GM18873 (cell line): Measurements from ENCODE around the gene FGD3.

Experiments used
- ATAC-seq: cut with Tn5 transposase; IDR thresholded peaks from one replicate; pipeline ENCODE4 v1.9.1; 2021; ENCODE audit warnings: mild to moderate bottlenecking, moderate library complexity, moderate number of reproducible peaks; ENCODE audit not compliant: unreplicated experiment, low FRiP score

FGD3 gene

DNA sequence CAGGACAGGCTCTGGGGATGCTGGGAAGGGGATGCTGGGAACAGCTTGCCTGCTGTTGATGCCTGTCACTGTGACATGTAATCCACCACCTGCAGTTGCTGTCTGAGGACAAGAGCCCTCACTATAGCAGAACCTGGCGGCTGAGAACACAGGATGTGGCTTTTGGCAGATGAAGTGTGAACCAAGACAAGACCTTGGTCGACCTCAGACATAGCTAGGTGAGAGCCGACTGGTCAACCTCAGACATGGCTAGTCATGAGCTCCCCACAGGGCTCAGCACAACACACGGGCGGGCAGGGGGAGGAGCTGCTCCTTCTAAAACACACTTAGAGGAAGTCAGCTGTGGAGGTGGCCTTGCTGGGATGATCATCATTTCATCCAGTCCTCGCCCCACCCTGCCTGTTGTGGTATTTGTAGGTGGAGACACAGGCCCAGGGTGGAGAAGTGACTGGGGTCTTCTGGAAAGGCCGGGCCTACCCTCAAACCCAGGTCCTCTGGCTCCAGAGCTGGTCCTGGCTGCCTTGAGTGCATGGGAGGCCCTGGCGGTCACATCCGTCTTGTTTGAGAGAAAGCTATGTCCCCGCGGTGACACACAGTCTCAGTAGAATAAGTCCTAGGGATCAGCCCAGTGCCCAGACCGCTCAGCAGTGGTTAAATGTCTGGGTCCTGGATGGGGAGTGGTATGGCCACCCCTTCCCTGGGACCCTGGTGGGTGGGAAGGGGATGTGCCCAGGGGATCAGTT, 117.2 kb downstream of the FGD3 start:
- peak; percentile 86 for ATAC-seq

DNA sequence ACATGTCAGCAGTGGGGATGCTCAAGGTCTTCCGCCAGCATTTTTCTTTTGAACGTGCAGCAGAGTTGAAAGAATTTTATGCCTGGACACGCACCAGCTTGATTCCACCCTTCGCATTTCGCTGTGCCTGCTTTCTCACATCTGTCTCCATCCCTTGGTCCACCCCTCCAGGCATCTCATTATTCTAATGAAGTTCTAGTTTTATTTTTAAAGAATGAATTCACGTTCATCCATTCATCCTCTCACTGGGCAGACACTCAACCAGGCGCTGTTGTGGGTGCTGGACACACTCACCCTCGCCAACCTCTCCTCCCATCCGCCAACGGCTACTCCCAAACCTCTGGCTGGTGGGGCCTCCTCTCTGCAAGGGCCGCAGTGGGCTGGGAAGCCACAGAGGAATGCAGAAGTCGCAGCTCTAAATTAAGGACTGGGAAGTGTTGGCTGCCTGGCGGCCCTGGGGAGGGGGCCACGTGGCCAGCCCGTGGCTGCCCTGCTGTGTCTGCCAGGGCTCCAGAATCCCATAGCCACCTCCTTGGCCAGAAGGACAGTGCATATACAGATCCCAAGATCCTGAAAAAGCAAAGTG, 117.9 kb downstream of the FGD3 start:
- ATAC-seq, result no peak

DNA sequence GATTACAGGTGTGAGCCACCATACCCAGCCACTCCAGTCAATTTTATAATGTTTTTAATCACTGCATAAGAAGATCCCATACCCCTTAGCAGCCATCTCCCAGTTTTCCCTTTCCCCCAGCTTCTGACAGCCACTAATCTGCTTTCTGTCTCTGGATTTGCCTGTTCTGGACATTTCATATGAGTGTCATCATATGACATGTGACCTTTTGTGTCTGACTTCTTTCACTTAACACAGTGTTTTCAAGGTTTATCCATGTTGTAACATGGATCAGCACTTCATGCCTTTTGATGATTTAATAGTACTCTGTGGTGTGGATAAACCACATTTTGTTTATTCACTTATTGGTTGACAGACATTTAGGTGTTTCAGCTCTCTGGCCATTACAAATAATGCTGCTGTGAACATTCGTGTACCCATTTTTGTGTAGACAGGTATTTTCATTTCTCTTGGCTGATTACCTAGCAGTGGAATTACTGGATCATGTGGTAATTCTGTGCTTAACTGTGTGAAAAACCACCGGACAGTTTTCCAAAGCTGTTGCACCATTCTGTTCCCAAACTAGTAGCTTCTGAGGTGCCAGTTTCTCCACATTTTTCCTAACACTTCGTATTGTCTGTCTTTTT, 119.8 kb downstream of the FGD3 start:
- ATAC-seq, result no peak

DNA sequence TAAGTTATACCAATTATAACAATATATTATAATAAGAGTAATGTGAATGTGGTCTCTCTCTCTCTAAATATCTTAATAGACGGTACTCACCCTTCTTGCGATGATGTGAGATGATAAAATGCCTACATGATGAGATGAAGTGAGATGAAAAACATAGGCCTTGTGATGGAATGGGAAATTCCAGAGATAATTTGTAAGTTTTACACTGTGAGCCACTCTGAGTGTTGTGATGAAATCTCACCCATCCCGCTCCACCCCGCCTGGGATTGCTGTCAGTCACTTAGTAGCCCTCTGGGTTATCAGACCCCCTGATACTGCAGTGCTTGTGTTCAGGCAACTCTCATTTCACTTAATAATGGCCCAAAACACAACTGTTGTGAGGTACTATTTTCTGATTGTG, 121.6 kb downstream of the FGD3 start:
- ATAC-seq, result no peak

- ATAC-seq, result no peak
Observed at GRCh38 chr9:93071464-93071863, 124.1 kb downstream of the FGD3 start.

DNA sequence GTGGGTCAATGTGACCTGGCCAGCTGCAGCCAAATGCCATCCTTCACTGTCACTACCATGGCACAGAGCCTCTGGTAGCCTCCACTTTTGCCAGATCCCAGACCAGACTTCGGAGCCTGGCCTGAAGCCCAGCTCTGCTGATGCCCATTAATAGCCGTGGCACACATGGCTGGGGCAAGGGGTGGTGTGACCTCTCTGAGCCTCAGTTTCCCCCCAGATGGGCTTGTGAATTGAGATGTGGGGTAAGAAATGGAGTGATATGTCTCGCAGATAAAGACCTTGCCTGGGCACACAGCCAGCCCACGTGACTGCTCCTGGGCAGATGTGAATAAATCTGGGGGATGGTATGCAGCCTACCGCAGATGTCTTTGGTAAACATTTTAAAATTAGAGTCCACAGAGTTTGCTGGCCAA, 125.1 kb downstream of the FGD3 start:
- ATAC-seq, result no peak

GRCh38 chr9:93076101-93076791, 128.9 kb downstream of the FGD3 start:
- ATAC-seq, result no peak

GRCh38 chr9:93076792-93077128, 129.4 kb downstream of the FGD3 start:
- no peak for ATAC-seq

GRCh38 chr9:93077367-93077766, 130.0 kb downstream of the FGD3 start:
- ATAC-seq, result no peak

DNA sequence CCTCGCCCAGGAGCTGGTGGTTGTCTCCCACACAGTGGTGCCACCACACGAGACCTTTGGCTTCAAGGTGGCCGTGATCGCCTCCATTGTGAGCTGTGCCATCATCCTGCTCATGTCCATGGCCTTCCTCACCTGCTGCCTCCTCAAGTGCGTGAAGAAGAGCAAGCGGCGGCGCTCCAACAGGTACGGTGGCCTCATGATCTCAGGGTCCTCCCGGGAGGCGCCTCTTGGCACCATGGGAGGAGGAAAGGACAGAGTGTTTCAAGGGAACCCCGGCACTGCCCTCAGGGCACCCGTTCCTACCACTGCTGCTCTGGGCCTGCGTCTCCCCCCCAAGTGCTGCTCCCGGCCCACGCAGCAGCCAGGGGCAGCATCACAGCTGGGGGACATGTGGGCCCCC, 130.5 kb downstream of the FGD3 start:
- ATAC-seq, result no peak

- no peak for ATAC-seq
Observed at GRCh38 chr9:93079371-93079770, 132.0 kb downstream of the FGD3 start.

- no peak for ATAC-seq
Observed at GRCh38 chr9:93080406-93080805, 133.1 kb downstream of the FGD3 start.

GRCh38 chr9:93081081-93081529, 133.8 kb downstream of the FGD3 start:
- ATAC-seq, result no peak

GRCh38 chr9:93081931-93082330, 134.6 kb downstream of the FGD3 start:
- no peak for ATAC-seq

DNA sequence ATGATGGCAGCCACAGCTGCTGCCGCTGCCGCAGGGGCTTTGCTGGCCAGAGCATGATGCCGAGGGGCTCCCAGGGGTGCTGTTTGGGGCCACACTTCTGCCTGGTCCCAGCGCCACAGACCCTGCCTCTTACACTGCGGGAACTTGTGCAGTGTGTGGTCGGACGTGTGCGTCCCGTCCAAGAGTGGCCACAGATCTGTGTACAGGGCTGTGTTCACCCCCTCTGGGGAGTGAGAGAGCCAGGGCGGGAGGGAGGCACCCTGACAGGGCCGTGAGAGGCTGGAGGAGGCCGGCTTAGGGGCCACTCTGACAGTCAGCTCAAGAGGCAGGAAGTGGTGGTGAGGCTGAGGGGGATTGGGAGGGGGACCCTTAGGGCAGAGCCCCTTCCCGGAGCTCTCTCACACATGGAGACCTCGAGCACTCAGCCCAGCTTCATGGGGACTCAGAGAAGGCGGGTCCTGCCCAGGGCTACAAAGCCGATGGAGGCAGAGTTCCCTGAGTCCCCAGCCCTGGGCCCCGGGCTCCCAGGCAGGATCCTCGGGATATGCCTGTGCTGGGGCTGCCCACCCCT, 135.6 kb downstream of the FGD3 start:
- ATAC-seq, result no peak

GRCh38 chr9:93083592-93084470, 136.5 kb downstream of the FGD3 start:
- no peak for ATAC-seq

DNA sequence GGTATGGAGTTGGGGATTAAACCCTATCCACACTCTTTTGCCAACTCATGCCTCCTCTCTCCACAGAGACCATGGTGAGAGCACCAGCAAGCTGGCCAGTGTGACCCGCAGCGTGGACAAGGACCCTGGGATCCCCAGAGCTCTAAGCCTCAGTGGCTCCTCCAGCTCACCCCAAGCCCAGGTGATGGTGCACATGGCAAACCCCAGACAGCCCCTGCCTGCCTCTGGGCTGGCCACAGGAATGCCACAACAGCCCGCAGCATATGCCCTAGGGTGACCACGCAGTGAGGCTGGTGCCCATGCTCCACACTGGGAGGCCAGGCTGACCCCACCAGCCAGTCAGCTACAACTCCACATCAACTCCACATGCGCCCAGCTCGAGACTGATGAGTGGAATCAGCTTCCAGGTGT, 137.2 kb downstream of the FGD3 start:
- no peak for ATAC-seq

GRCh38 chr9:93085676-93086075, 138.4 kb downstream of the FGD3 start:
- no peak for ATAC-seq
